Adrenal gland (tissue), 12 donors: Measurements from ENCODE around the gene RALGAPA2. TPM values are rescaled to one million over a fixed set of nuclear protein-coding genes. Genes with fewer than 3 reads are reported as not detected.

Experiments
- DNase-seq, 7 donors: peaks; one replicate each; pipeline ENCODE4 v3.0.0-alpha.2; 2019 to 2020
- H3K27ac ChIP-seq, 5 donors: fragments of 200-600 bp; sonication (generic) in 4 of 5; 1 replicate in 3 of 5; 2 replicates in 2 of 5; pipeline versions ENCODE4 v1.5.1 to v1.8.0; 2016 to 2020; ENCODE audit warnings: mild to moderate bottlenecking in 1 of 5
- H3K27me3 ChIP-seq: fragments of 200-600 bp; 2 replicates; pipeline ENCODE4 v1.8.0; 2021
- H3K36me3 ChIP-seq, 2 donors: fragments of 200-600 bp; replicated peaks in 1 of 2; 1 replicate in 1 of 2; 2 replicates in 1 of 2; pipeline versions ENCODE4 v1.5.1 to v1.8.0; 2018 to 2022
- H3K4me1 ChIP-seq, 2 donors: fragments of 200-600 bp; replicated peaks in 1 of 2; 1 replicate in 1 of 2; 2 replicates in 1 of 2; pipeline versions ENCODE4 v1.5.1 to v1.8.0; 2018 to 2021
- H3K4me3 ChIP-seq, 4 donors: fragments of 200-600 bp; sonication (generic) in 3 of 4; one replicate each; pipeline ENCODE4 v1.5.1; 2016 to 2018
- H3K9me3 ChIP-seq, 3 donors: fragments of 200-600 bp; sonication (generic) in 1 of 3; replicated peaks in 1 of 3; 1 replicate in 2 of 3; 2 replicates in 1 of 3; pipeline versions ENCODE4 v1.5.1 to v1.8.0; 2016 to 2021
- CTCF ChIP-seq, 6 experiments: fragments of 450-650 bp in 4 of 6; fragments of 200-600 bp in 2 of 6; sonication (generic) in 1 of 6; IDR thresholded peaks; 1 replicate in 5 of 6; 2 replicates in 1 of 6; pipeline versions ENCODE4 v1.5.1 to v1.8.0; 2016 to 2021; ENCODE audit warnings: antibody characterized with exemption in 6 of 6, mild to moderate bottlenecking in 2 of 6, moderate library complexity in 1 of 6
- POLR2A ChIP-seq, 2 donors: fragments of 450-650 bp; IDR thresholded peaks; one replicate each; pipeline ENCODE4 v1.6.1; 2017; ENCODE audit warnings: antibody characterized with exemption in 2 of 2, mild to moderate bottlenecking in 2 of 2, moderate library complexity in 1 of 2
- WGBS, 4 donors: extraction: QIAGEN DNeasy Blood & Tissue Kit in 2 of 4; methylation state at CpG; one replicate each; pipeline versions ENCODE4 v1.1.5 to v1.1.7; 2013 to 2017; 5-methylcytosine and 5-hydroxymethylcytosine counted together
- intact Hi-C, 2 donors: fragments of 100-400 bp; cut with DNase I; formaldehyde crosslinking; loops; one replicate each; pipeline versions ENCODE4 v1.14.1 to v1.15.0; 2022 to 2023
- polyA plus RNA-seq, 3 donors: library from polyadenylated mRNA; stranded (reverse); fragments of 200-250 nt in 2 of 3; fragments of 350-450 nt in 1 of 3; fragmentation: Illumina TruSeq in 1 of 3; extraction: RNeasy Lipid Tissue Mini Kit (QIAGEN cat#74804) in 1 of 3; gene quantifications; one replicate each; pipeline ENCODE4 v1.2.3, GENCODE V29; 2013 to 2014
- total RNA-seq, 9 donors: library from RNA; depleted of rRNA in 4 of 9; stranded (reverse); fragments of >200 nt in 4 of 9; fragments of 120-200 nt in 1 of 9; fragmentation: NEBNext Ultra II Directional in 1 of 9; extraction: Animal tissue kit (Norgen Biotek cat#: 25700) in 1 of 9; gene quantifications; one replicate each; pipeline versions ENCODE4 v1.1.0 to v1.2.4, GENCODE V29; 2013 to 2023
- donor health status: healthy with polysubstance abuse.
- donor health status: Bipolar disorder and iron deficiency.
- donor health status: DM: yes; HTN: yes; CAD: no.
- donor health status: DM: no; HTN: no; CAD: no.
- donor health status: DM: no; HTN: no; CAD: no.
- donor health status: DM: yes; HTN: yes; CAD: no.

RALGAPA2 gene
- total and polyA plus RNA-seq, 12 donors, result 3.7 to 39.6 (median 20.7) TPM

- DNase-seq, result no peak
- intact Hi-C loops, result no loop called here
- Histone ChIP-seq H3K9me3 (no peaks in the 10 kb centered on the region), H3K36me3 (peaks cover 0 to 24% of the 10 kb centered on the region in 2 donors), H3K4me1 (no peaks in the 10 kb centered on the region), H3K4me3 (no peak overlapping the region), H3K27ac (no peak overlapping the region), H3K27me3 (no peaks in the 10 kb centered on the region)
- no peak for TF ChIP-seq CTCF (IDR thresholded peaks at IDR 0.05)
- TF ChIP-seq POLR2A (IDR thresholded peaks at IDR 0.05), result no peak
- 96 to 100% (median 98%) methylated on average over 4 of the region's 4 CpGs for WGBS, 4 donors
These were observed 81.9 kb downstream of the RALGAPA2 start for GRCh38 chr20:20630551-20630950.

GRCh38 chr20:20629556-20630188 is 82.8 kb downstream of the RALGAPA2 start:
- TF ChIP-seq CTCF (IDR thresholded peaks at IDR 0.05) (no peak), POLR2A (IDR thresholded peaks at IDR 0.05) (no peak)
- Histone ChIP-seq H3K27ac (no peak overlapping the region), H3K36me3 (peaks cover 0 to 15% of the 10 kb centered on the region in 2 donors), H3K4me1 (no peaks in the 10 kb centered on the region), H3K9me3 (no peaks in the 10 kb centered on the region), H3K4me3 (no peak overlapping the region), H3K27me3 (no peaks in the 10 kb centered on the region)
- DNase-seq, result no peak
- WGBS, 4 donors, result 95 to 98% (median 96%) methylated on average over 3 of the region's 3 CpGs
- intact Hi-C loops, result no loop called here

GRCh38 chr20:20628314-20628713 is 84.1 kb downstream of the RALGAPA2 start:
- H3K27ac ChIP-seq, result no peak overlapping the region
- no peak overlapping the region for H3K4me3 ChIP-seq
- no peaks in the 10 kb centered on the region for H3K4me1 ChIP-seq
- H3K27me3 ChIP-seq, result no peaks in the 10 kb centered on the region
- no peak for DNase-seq
- TF ChIP-seq CTCF (IDR thresholded peaks at IDR 0.05) (no peak), POLR2A (IDR thresholded peaks at IDR 0.05) (no peak)
- H3K9me3 ChIP-seq, result no peaks in the 10 kb centered on the region
- WGBS, 4 donors, result 93 to 97% (median 96%) methylated on average over 2 of the region's 2 CpGs
- peaks cover 0 to 11% of the 10 kb centered on the region in 2 donors for H3K36me3 ChIP-seq
- intact Hi-C loops, result no loop called here

GRCh38 chr20:20627471-20627870 is 85.0 kb downstream of the RALGAPA2 start:
- peaks cover 0 to 11% of the 10 kb centered on the region in 2 donors for H3K36me3 ChIP-seq
- no peaks in the 10 kb centered on the region for H3K4me1 ChIP-seq
- no peak overlapping the region for H3K27ac ChIP-seq
- no peaks in the 10 kb centered on the region for H3K9me3 ChIP-seq
- TF ChIP-seq POLR2A (IDR thresholded peaks at IDR 0.05), result no peak
- no peak for TF ChIP-seq CTCF (IDR thresholded peaks at IDR 0.05)
- no peak for DNase-seq
- H3K4me3 ChIP-seq, result no peak overlapping the region
- no peaks in the 10 kb centered on the region for H3K27me3 ChIP-seq
- WGBS, 4 donors, result 95 to 100% (median 97%) methylated on average over 4 of the region's 4 CpGs
- intact Hi-C loops, result no loop called here
